Activated B cell treated with CpG ODN at 0.5 μM for 24 hours (primary cell): ENCODE results near the gene STIM1. TPM values are rescaled to one million over a fixed set of nuclear protein-coding genes. Genes with fewer than 3 reads are reported as not detected.

Experiments
- ATAC-seq: fragments of 200-7000 bp; cut with Tn5 transposase; one replicate; pipeline ENCODE4 v1.10.0; 2021; ENCODE audit warnings: low read depth, mild to moderate bottlenecking, moderate library complexity
- CTCF ChIA-PET: fragments of 350-600 bp; sonication (Branson Sonifier 250); formaldehyde crosslinking; loops from one replicate; lab custom pipeline; 2021; ENCODE audit warnings: antibody characterized with exemption; lab: Charles Lee
- POLR2A ChIA-PET: fragments of 350-600 bp; sonication (Branson Sonifier 250); formaldehyde crosslinking; loops from one replicate; lab custom pipeline; 2021; ENCODE audit warnings: antibody characterized with exemption; lab: Charles Lee
- DNase-seq: peaks from one replicate; pipeline ENCODE4 v3.0.0; 2022
- H3K27ac Mint-ChIP-seq: one replicate; pipeline ENCODE4 v1.8.0; 2020; ENCODE audit warnings: mixed read lengths
- H3K27me3 Mint-ChIP-seq: one replicate; pipeline ENCODE4 v1.8.0; 2021; ENCODE audit warnings: mixed read lengths
- H3K36me3 Mint-ChIP-seq: one replicate; pipeline ENCODE4 v1.8.0; 2021; ENCODE audit warnings: low read depth, mixed read lengths
- H3K4me1 Mint-ChIP-seq: one replicate; pipeline ENCODE4 v1.8.0; 2021; ENCODE audit warnings: mixed read lengths
- H3K4me3 Mint-ChIP-seq: one replicate; pipeline ENCODE4 v1.8.0; 2020; ENCODE audit warnings: mild to moderate bottlenecking, mixed read lengths
- H3K9me3 Mint-ChIP-seq: one replicate; pipeline ENCODE4 v1.8.0; 2020; ENCODE audit warnings: mixed read lengths
- intact Hi-C: fragments of 100-400 bp; cut with micrococcal nuclease; formaldehyde crosslinking; loops from one replicate; pipeline ENCODE4 v1.15.1; 2024
- total RNA-seq: library from RNA; stranded (reverse); gene quantifications from 2 replicates; pipeline ENCODE4 v1.2.3, GENCODE V29; 2022
- TF ChIP-seq, protein P1 (sequence below): fragments of 200-600 bp; IDR thresholded peaks from one replicate; pipeline ENCODE4 v1.8.0; 2022; ENCODE audit warnings: antibody characterized with exemption, mild to moderate bottlenecking

The STIM1 gene
- total RNA-seq, 1 donor from 2014 or later: 38.4 TPM

DNA sequence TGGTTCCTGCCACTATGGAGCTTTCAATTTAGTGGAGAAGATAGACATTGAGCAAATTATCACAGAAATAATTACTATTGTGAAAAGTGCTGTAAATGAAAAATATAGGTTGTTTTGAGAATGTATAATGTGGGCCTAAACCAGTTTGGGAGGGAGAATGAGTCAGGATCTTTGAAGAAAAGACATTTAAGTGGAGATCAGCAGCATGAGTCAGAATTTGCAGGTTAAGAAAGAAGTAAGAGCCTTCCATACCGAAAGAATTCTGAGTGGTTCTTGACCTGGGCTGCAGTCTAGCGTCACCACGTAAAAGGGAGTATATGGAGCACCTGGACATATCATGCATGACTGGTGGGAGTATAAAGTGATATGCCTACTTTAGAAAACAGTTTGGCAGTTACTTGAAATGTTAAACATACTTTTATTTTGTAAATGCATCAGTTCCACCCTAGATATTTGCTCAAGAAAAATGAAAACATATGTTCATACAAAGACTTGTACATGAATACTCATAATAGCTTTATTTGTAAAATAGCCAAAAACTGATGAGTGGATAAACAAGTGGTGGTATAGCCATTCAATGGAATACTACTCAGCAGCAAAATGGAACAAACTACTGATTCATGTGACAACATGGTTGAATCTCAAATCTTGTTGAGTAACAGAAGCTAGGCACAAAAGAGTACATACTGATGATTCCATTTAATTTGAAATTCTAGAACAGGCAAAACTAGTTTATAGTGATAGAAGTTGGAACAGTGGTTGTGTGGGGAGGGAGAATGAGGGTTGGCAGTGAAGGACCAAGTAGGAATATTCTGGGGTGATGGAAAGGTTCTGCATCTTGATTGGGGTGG is 99.2 kb downstream of the STIM1 start:
- TF ChIP-seq, protein P1, sequence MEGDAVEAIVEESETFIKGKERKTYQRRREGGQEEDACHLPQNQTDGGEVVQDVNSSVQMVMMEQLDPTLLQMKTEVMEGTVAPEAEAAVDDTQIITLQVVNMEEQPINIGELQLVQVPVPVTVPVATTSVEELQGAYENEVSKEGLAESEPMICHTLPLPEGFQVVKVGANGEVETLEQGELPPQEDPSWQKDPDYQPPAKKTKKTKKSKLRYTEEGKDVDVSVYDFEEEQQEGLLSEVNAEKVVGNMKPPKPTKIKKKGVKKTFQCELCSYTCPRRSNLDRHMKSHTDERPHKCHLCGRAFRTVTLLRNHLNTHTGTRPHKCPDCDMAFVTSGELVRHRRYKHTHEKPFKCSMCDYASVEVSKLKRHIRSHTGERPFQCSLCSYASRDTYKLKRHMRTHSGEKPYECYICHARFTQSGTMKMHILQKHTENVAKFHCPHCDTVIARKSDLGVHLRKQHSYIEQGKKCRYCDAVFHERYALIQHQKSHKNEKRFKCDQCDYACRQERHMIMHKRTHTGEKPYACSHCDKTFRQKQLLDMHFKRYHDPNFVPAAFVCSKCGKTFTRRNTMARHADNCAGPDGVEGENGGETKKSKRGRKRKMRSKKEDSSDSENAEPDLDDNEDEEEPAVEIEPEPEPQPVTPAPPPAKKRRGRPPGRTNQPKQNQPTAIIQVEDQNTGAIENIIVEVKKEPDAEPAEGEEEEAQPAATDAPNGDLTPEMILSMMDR: no peak
- no peaks in the 10 kb centered on the region for H3K27me3 Mint-ChIP-seq
- ATAC-seq (no peak), DNase-seq (no peak)
- H3K4me1 Mint-ChIP-seq: peaks cover 83% of the 10 kb centered on the region
- intact Hi-C loops: loop anchor here (5.0 kb wide), 1 partner anchor 32 kb away; no protein-coding TSS in a partner anchor
- H3K36me3 Mint-ChIP-seq: no peaks in the 10 kb centered on the region
- CTCF ChIA-PET: interaction anchor here (1.1 to 1.9 kb wide), 2 partner anchors 100 to 105 kb away, joined by 3 to 5 read pairs; partner anchors contain the start of gene STIM1
- POLR2A ChIA-PET: interaction anchor here (1.1 kb wide), 1 partner anchor 81 kb away, joined by 3 read pairs; no protein-coding TSS in a partner anchor
- no peak overlapping the region for H3K4me3 Mint-ChIP-seq
- no peak overlapping the region for H3K27ac Mint-ChIP-seq
- no peaks in the 10 kb centered on the region for H3K9me3 Mint-ChIP-seq

DNA sequence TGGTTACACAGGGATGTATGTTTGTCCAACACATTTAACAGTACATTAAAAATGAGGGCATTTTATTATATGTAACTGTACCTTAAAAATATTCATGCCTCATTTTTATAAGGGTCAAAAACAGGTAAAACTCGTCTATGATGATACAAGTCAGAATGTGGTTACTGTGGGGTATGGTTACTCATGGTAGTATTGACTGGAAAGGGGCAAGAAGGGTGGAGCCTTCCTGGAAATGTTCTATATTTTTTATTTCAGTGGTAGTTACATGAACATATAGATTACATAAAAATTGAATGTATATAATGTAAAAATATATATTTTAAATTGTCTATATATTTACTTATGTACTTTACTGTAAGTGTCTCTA is 99.8 kb downstream of the STIM1 start:
- Mint-ChIP-seq H3K27ac (no peak overlapping the region), H3K4me1 (peaks cover 82% of the 10 kb centered on the region), H3K9me3 (no peaks in the 10 kb centered on the region), H3K4me3 (no peak overlapping the region), H3K27me3 (no peaks in the 10 kb centered on the region), H3K36me3 (no peaks in the 10 kb centered on the region)
- intact Hi-C loops: loop anchor here (5.0 kb wide), 1 partner anchor 33 kb away; no protein-coding TSS in a partner anchor
- CTCF ChIA-PET: interaction anchor here (1.1 to 1.9 kb wide), 2 partner anchors 100 to 106 kb away, joined by 3 to 5 read pairs; partner anchors contain the start of gene STIM1
- POLR2A ChIA-PET: interaction anchor here (1.1 kb wide), 1 partner anchor 81 kb away, joined by 3 read pairs; no protein-coding TSS in a partner anchor
- no peak for ATAC-seq
- no peak for DNase-seq
- TF ChIP-seq, protein P1: no peak

DNA sequence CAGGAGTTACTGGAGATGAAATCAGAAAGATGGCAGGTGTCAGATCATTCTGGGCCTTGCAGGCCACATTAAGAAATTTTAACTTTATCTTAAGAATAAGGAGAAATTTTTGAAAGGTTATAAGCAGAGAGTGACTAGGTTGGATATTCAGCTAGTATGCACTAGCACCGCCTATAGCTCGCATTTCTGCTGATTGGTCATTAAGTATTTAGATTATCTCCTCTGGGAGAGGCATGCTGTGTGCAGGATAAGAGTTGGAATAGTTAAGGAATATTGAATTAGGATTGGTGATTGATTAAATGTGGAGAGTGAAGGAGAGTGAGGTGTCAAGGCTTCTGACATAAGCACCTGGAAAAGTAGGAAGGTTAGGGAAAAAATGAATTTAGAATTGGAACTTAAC is 100.6 kb downstream of the STIM1 start:
- Mint-ChIP-seq H3K9me3 (no peaks in the 10 kb centered on the region), H3K4me1 (peaks cover 77% of the 10 kb centered on the region), H3K4me3 (no peak overlapping the region), H3K27ac (no peak overlapping the region), H3K36me3 (no peaks in the 10 kb centered on the region), H3K27me3 (no peaks in the 10 kb centered on the region)
- ChIA-PET POLR2A (interaction anchor here (0.7 to 1.1 kb wide), 2 partner anchors 14 to 82 kb away, joined by 3 to 4 read pairs; no protein-coding TSS in a partner anchor), CTCF (interaction anchor here (0.7 to 1.9 kb wide), 2 partner anchors 101 to 107 kb away, joined by 3 to 5 read pairs; partner anchors contain the start of gene STIM1)
- DNase-seq: no peak
- ATAC-seq: no peak
- intact Hi-C loops: loop anchor here (5.0 kb wide), 1 partner anchor 34 kb away; no protein-coding TSS in a partner anchor
- TF ChIP-seq, protein P1: no peak

DNA sequence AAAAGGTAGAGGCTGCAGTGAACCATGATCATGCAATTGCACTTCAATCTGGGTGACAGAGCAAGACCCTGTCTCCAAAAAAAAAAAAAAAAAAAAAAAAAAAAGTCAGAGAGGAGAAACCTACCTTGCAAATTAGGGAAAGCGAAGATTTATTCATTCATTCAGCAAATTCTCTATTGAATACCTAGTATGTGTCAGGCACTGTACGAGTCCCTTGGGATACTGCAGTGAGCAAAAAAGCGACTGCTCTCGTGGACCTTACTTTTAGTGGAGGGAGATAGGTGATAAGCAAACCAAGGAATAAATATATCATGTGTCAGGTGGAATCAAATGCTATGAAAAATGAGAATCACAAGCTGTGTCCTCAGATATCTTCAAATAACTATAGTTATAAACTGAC is 101.3 kb downstream of the STIM1 start:
- H3K27me3 Mint-ChIP-seq: no peaks in the 10 kb centered on the region
- DNase-seq (no peak), ATAC-seq (no peak)
- H3K27ac Mint-ChIP-seq: no peak overlapping the region
- peaks cover 77% of the 10 kb centered on the region for H3K4me1 Mint-ChIP-seq
- intact Hi-C loops: loop anchor here (5.0 kb wide), 1 partner anchor 34 kb away; no protein-coding TSS in a partner anchor
- ChIA-PET CTCF (no interaction called here), POLR2A (interaction anchor here (2.6 kb wide), 1 partner anchor 115 kb away, joined by 5 read pairs; no protein-coding TSS in a partner anchor)
- no peaks in the 10 kb centered on the region for H3K9me3 Mint-ChIP-seq
- TF ChIP-seq, protein P1: no peak
- no peak overlapping the region for H3K4me3 Mint-ChIP-seq
- no peaks in the 10 kb centered on the region for H3K36me3 Mint-ChIP-seq
